GM21526 (cell line): ENCODE results near the gene THSD7A.
"Not testable (repeated sequence)": the region's sequence is repeated elsewhere in the genome, so short reads cannot be mapped to it uniquely, and the experiment has no call there.

Experiments
- ATAC-seq: cut with Tn5 transposase; IDR thresholded peaks from one replicate; pipeline ENCODE4 v1.9.1; 2021; ENCODE audit warnings: moderate library complexity; ENCODE audit not compliant: unreplicated experiment, low FRiP score

Gene THSD7A

GRCh38 chr7:11472646-11473045, 359.4 kb downstream of the THSD7A start:
- no peak for ATAC-seq

GRCh38 chr7:11471255-11471654, 360.7 kb downstream of the THSD7A start:
- no peak for ATAC-seq

GRCh38 chr7:11469028-11469745, 362.8 kb downstream of the THSD7A start:
- no peak for ATAC-seq

- no peak for ATAC-seq
These were observed 365.4 kb downstream of the THSD7A start for GRCh38 chr7:11466517-11467105.

GRCh38 chr7:11464624-11465023, 367.4 kb downstream of the THSD7A start:
- ATAC-seq = no peak

- no peak for ATAC-seq
These were observed 370.1 kb downstream of the THSD7A start for GRCh38 chr7:11461946-11462345.

- ATAC-seq = no peak
These were observed 373.1 kb downstream of the THSD7A start for GRCh38 chr7:11458736-11459483.

GRCh38 chr7:11457419-11457818, 374.6 kb downstream of the THSD7A start:
- no peak for ATAC-seq

GRCh38 chr7:11456574-11456973, 375.4 kb downstream of the THSD7A start:
- ATAC-seq = no peak

GRCh38 chr7:11452476-11452875, 379.5 kb downstream of the THSD7A start:
- ATAC-seq = no peak

GRCh38 chr7:11450281-11450680, 381.7 kb downstream of the THSD7A start:
- no peak for ATAC-seq

- ATAC-seq = no peak
These were observed 382.7 kb downstream of the THSD7A start for GRCh38 chr7:11449316-11449715.

GRCh38 chr7:11448323-11448722, 383.7 kb downstream of the THSD7A start:
- ATAC-seq = no peak

- ATAC-seq = no peak
These were observed 384.9 kb downstream of the THSD7A start for GRCh38 chr7:11447106-11447505.

GRCh38 chr7:11443934-11444333, 388.1 kb downstream of the THSD7A start:
- ATAC-seq = not testable (repeated sequence)

- no peak for ATAC-seq
These were observed 394.0 kb downstream of the THSD7A start for GRCh38 chr7:11437994-11438393.

- ATAC-seq = no peak
These were observed 395.0 kb downstream of the THSD7A start for GRCh38 chr7:11436773-11437524.

GRCh38 chr7:11436316-11436715, 395.7 kb downstream of the THSD7A start:
- no peak for ATAC-seq

GRCh38 chr7:11434366-11434765, 397.6 kb downstream of the THSD7A start:
- no peak for ATAC-seq

- no peak for ATAC-seq
These were observed 401.2 kb downstream of the THSD7A start for GRCh38 chr7:11430841-11431240.

- ATAC-seq = no peak
These were observed 401.9 kb downstream of the THSD7A start for GRCh38 chr7:11430112-11430511.
